ENCODE measurements around the gene ZNF41. TPM values are rescaled to one million over a fixed set of nuclear protein-coding genes. Genes with fewer than 3 reads are reported as not detected.

ZNF41 gene
- total RNA-seq, 1 experiment from 2014 or later, result 2.5 TPM

DNA sequence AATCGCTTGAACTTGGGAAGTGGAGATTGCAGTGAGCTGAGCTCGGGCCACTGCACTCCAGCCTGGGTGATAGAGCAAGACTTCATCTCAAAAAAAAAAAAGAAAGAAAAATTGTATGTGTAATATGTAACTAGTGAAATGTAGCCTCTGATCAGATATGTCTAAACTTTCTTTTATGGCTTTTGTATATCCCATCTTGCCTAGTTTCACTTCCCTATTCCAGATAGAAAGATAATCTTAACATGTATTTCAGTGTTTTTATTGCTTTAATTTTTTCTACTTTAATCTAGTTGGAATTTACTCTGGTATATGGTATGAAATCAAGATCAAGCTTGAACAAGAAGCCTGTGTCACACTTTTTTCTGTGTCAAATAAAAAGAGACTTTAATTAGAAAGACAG is 1.9 kb upstream of the ZNF41 start:
- peak overlapping the region in 1 of 2 experiments; percentile 29; a peak in 2 of 5 replicates for H3K4me3 Mint-ChIP-seq

More for the DNA sequence above, 1.9 kb upstream of the ZNF41 start:
- Histone ChIP-seq H4K8ac (replicated peaks; ENCODE audit: insufficient read length, low read depth, low read length) (no peak overlapping the region), H2BK15ac (ENCODE audit: low read depth, low read length) (no peak overlapping the region), H3K27ac (ENCODE audit: insufficient read length, low read depth, low read length) (no peak overlapping the region), H3K23ac (ENCODE audit: insufficient read length, low read depth, low read length) (no peak overlapping the region), H3K79me2 (ENCODE audit: insufficient read depth, low read length) (no peaks in the 10 kb centered on the region), H2AK5ac (ENCODE audit: insufficient read length, low read length) (no peak overlapping the region), H2BK120ac (ENCODE audit: low read depth, low read length, poor library complexity, severe bottlenecking) (no peak overlapping the region), H3K9me3 (ENCODE audit: control insufficient read depth, low read depth, low read length) (peaks cover 26% of the 10 kb centered on the region), H3K14ac (ENCODE audit: insufficient read depth, low read length) (no peak overlapping the region), H3K4ac (ENCODE audit: low read depth, low read length) (no peak overlapping the region), H3K4me2 (ENCODE audit: insufficient read depth, insufficient read length, low read length) (no peak overlapping the region), H3K4me1 (ENCODE audit: insufficient read depth, low read length) (no peaks in the 10 kb centered on the region), H3K79me1 (ENCODE audit: insufficient read depth, low read depth, low read length, poor library complexity, severe bottlenecking) (no peaks in the 10 kb centered on the region), H2BK20ac (ENCODE audit: low read depth, low read length, poor library complexity, severe bottlenecking) (no peak overlapping the region), H3T11ph (ENCODE audit: low read length) (no peak overlapping the region), H4K91ac (ENCODE audit: insufficient read length, low read depth, low read length) (no peak overlapping the region), H4K20me1 (ENCODE audit: control insufficient read depth, insufficient read depth, insufficient read length) (no peaks in the 10 kb centered on the region), H3K18ac (ENCODE audit: insufficient read length, low read depth, low read length) (no peak overlapping the region), H2BK5ac (ENCODE audit: insufficient read length, low read length) (no peak overlapping the region), H3K56ac (ENCODE audit: insufficient read length, low read depth, low read length) (no peak overlapping the region), H2AFZ (ENCODE audit: low read length) (no peak overlapping the region), H3K9ac (ENCODE audit: extremely low read depth, insufficient read length, low read length) (no peak overlapping the region), H3K23me2 (ENCODE audit: insufficient read length, low read depth, low read length, poor library complexity, severe bottlenecking) (peaks cover 8% of the 10 kb centered on the region), H2BK12ac (ENCODE audit: insufficient read length, low read depth, low read length) (no peak overlapping the region), H3K27me3 (ENCODE audit: insufficient read depth, low read length) (no peaks in the 10 kb centered on the region), H4K5ac (ENCODE audit: insufficient read length, low read depth, low read length) (no peak overlapping the region)
- peaks cover 10 to 13% of the 10 kb centered on the region in 2 experiments for H3K4me1 Mint-ChIP-seq
- no CpG with 5 or more reads among the region's 2 CpGs for WGBS (ENCODE audit: extremely low coverage, insufficient read length, low lambda C conversion rate)
- TF ChIP-seq, protein P1, sequence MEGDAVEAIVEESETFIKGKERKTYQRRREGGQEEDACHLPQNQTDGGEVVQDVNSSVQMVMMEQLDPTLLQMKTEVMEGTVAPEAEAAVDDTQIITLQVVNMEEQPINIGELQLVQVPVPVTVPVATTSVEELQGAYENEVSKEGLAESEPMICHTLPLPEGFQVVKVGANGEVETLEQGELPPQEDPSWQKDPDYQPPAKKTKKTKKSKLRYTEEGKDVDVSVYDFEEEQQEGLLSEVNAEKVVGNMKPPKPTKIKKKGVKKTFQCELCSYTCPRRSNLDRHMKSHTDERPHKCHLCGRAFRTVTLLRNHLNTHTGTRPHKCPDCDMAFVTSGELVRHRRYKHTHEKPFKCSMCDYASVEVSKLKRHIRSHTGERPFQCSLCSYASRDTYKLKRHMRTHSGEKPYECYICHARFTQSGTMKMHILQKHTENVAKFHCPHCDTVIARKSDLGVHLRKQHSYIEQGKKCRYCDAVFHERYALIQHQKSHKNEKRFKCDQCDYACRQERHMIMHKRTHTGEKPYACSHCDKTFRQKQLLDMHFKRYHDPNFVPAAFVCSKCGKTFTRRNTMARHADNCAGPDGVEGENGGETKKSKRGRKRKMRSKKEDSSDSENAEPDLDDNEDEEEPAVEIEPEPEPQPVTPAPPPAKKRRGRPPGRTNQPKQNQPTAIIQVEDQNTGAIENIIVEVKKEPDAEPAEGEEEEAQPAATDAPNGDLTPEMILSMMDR (conservative IDR thresholded peaks at IDR 0.05), result no peak
- no peaks in the 10 kb centered on the region; the same call in 1 of the 2 replicates for H3K27me3 Mint-ChIP-seq (ENCODE audit: low read depth)
- no peak for DNase-seq
- H3K36me3 Mint-ChIP-seq (ENCODE audit: insufficient read depth in 1 of 3, low read depth in 3 of 3), result peaks cover 0 to 6% (median 5%) of the 10 kb centered on the region in 3 experiments; a peak in 4 of 7 replicates
- H3K9me3 Mint-ChIP-seq, result peaks cover 54 to 67% of the 10 kb centered on the region in 2 experiments
- no peak overlapping the region for H3K27ac Mint-ChIP-seq
